Mucosa of stomach (tissue), 1 donor: ENCODE measurements around the gene NR2F6.

Experiments
- H3K27me3 ChIP-seq: one replicate; pipeline ENCODE4 v1.7.0; 2013; ENCODE audit warnings: mild to moderate bottlenecking, low read length; ENCODE audit not compliant: control insufficient read depth, insufficient read depth
- H3K36me3 ChIP-seq: one replicate; pipeline ENCODE4 v1.7.0; 2013; ENCODE audit warnings: low read length; ENCODE audit not compliant: control insufficient read depth, insufficient read depth
- H3K4me1 ChIP-seq: one replicate; pipeline ENCODE4 v1.7.0; 2013; ENCODE audit warnings: mild to moderate bottlenecking, low read length; ENCODE audit not compliant: control insufficient read depth, insufficient read depth
- H3K4me3 ChIP-seq: one replicate; pipeline ENCODE4 v1.7.0; 2013; ENCODE audit warnings: low read length
- H3K9ac ChIP-seq: one replicate; pipeline ENCODE4 v1.7.0; 2013; ENCODE audit warnings: mild to moderate bottlenecking, low read length, moderate library complexity
- H3K9me3 ChIP-seq: one replicate; pipeline ENCODE4 v1.7.0; 2013; ENCODE audit warnings: mild to moderate bottlenecking, low read length, moderate library complexity; ENCODE audit not compliant: control insufficient read depth
- donor health status: Pancreatic carcinoma.

Gene NR2F6

DNA sequence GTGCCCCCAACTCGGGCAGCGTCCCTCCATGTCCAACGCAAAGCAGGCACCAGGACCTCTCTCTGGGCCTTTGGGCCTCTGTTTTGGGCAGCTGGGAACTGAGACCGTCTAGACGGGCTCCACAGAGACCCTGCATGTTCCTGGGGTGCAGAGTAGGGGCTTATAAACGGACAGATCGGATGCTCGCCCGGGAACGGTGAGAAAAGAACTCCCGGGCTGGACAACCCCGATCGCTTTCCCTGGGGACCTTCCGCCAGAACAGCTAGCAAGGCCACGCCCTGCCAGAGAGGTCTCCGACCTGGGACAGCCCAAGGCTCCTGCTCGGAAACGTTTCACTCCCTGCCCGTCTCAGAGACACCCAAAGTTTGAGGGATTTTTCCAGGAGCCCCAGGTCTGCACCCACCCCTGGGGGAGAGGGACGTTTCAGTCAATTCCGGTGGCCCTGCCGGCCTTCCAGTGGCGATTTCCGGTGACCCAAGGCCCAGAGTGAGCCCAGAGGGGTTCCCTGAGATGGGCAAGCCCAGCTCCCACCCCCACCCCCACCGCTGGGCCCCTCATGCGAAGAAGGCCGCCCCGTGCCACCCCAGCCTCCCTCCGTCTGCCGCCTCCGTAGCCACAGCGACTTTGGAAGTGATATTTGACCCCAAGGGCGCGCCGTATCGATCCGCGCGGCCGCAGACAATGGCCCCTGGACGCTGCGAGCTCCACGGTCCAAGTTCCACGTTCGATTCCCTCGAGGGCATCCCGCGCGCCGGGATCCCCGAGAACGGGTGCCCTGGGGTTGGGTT lies 1.7 kb downstream of the NR2F6 start:
- peak overlapping the region; percentile 92 for H3K9ac ChIP-seq
- H3K4me3 ChIP-seq = peak overlapping the region; percentile 97
- no peaks in the 10 kb centered on the region for H3K9me3 ChIP-seq
- H3K36me3 ChIP-seq = peaks cover 7% of the 10 kb centered on the region
- H3K4me1 ChIP-seq = peaks cover 62% of the 10 kb centered on the region
- no peaks in the 10 kb centered on the region for H3K27me3 ChIP-seq

DNA sequence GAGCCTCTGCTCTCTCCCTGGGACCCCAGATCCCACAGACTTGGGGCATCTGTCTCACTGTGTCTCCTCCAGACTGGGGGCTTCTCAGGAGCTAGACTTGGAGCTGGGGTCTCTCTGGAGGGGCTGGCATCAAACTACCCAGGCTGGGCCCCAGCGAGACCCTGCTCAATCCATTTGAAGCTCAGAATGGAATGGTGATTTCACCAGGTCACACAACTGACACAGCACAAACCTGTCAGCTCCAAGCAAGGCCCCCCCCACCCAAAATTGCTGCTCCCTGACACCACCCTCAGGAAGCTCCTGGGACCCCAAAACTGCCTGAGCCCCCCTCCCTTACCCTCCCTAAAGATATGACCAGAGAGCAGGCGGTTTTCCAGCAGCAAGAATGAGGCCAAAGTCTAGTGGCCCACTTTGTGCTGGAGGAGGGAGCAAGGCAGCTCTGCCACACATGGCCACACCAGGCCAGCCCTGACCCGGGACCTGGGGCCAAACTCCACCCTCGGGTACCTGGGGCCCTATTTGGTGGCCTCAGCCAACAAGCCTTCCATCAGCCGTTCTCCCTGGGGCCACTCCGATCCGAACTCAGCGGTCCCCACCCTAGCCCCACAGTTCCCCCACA lies 2.4 kb downstream of the NR2F6 start:
- peaks cover 59% of the 10 kb centered on the region for H3K4me1 ChIP-seq
- H3K9me3 ChIP-seq = no peaks in the 10 kb centered on the region
- H3K4me3 ChIP-seq = peak overlapping the region; percentile 97
- peak overlapping the region; percentile 92 for H3K9ac ChIP-seq
- peaks cover 7% of the 10 kb centered on the region for H3K36me3 ChIP-seq
- H3K27me3 ChIP-seq = no peaks in the 10 kb centered on the region

DNA sequence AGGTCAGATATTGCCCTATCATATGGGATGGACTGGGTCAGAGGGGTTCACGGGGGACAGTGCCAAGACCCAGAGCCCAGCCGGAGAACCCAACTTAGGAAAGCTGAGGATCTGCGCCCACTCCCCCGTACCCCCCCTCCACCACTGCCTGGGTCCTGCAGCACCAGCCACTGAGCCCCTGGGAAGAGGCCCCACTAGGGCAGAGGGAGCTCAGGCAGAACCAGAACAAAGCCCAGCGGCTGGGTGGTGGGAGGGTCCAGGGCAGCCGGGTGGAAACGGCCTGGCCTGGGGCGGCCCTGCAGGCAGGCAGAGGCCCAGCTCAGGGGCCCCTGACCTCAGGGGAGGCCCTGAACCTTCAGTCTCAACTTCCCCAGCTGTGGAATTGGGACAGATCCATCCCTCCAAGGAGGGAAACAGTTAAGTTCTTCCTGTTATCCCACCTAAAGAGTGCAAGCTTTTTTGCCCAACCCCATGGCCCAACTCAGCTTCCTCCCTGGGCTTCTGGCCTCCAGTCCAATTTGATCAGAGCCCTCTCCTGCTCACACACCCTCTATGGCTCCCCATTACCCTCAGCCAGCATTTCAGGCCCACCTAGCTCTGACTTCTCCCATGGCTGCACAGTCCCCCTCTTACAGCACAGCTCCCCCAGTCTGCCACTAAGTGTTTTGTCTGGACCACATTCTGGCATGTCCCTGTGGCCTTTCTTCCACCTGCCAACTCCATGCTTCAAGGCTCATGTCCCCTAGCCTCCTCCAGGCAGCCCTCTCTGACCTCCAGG lies 3.1 kb downstream of the NR2F6 start:
- Histone ChIP-seq H3K4me3 (peak overlapping the region; percentile 97), H3K36me3 (peaks cover 13% of the 10 kb centered on the region), H3K4me1 (peaks cover 59% of the 10 kb centered on the region), H3K27me3 (no peaks in the 10 kb centered on the region), H3K9ac (peak overlapping the region; percentile 92), H3K9me3 (no peaks in the 10 kb centered on the region)

DNA sequence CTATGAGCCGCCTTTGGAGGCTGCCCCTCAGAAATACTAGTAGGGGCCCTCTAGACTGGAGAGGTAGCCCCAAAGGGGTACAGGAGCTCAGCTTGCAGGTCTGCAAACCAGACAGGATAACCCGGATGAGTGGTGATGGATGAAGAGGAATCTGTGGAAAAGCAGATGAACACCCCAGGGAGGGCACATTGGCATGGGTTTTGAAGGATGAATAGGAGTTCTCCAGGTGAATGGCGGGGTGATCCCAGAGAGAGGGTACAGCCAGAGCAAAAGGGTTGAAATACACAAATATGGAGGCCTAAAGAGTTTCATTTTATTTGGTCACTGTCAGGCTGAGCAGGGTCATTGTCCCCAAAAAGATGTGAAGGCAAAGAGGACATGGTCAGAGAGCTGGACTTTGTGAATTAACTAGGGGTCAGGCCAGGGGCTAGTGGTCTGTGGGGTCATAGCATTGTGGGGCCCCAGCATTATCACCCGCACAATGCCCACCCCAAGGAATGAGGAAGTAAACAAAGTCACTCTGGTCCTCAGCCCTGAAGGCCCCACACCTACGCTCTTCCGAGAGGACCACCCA lies 4.8 kb downstream of the NR2F6 start:
- H3K27me3 ChIP-seq = no peaks in the 10 kb centered on the region
- peaks cover 13% of the 10 kb centered on the region for H3K36me3 ChIP-seq
- peak overlapping the region; percentile 61 for H3K9ac ChIP-seq
- H3K4me1 ChIP-seq = peaks cover 59% of the 10 kb centered on the region
- no peak overlapping the region for H3K4me3 ChIP-seq
- no peaks in the 10 kb centered on the region for H3K9me3 ChIP-seq

DNA sequence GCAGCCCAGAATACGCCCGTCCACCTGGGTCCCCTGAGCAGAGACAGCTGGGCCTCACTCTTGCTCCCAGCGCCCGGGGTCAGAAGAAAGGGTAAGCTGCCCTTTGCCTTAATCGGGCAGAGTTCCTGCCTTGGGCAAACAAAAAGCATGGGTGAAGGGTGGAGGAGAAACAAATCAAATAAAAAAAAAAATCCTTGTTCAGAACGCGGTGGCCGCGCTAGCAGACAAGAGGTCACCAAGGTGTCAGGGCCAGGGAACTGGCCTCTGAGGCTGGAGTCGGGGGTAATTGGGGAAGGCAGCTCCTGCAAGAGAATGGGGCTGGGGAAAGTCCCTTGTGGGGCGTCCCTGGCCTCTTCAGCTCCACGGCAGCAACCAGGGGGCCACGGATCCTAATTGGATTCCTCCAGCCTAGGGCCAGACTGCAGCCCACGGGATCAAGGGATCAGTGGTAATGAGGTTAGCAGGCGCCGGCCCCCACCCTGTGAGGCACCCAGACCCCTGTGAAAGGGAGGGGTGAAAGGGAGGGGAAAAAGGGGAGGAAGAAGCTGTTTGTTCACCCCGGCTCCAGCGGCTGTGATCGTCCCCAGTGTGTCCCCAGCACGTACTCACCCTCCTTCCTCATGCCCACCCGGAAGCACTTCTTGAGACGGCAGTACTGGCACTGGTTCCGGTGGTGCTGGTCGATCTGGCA lies 5.5 kb downstream of the NR2F6 start:
- peak overlapping the region; percentile 61 for H3K9ac ChIP-seq
- H3K4me1 ChIP-seq = peaks cover 62% of the 10 kb centered on the region
- H3K27me3 ChIP-seq = no peaks in the 10 kb centered on the region
- no peak overlapping the region for H3K4me3 ChIP-seq
- no peaks in the 10 kb centered on the region for H3K9me3 ChIP-seq
- H3K36me3 ChIP-seq = peaks cover 13% of the 10 kb centered on the region

DNA sequence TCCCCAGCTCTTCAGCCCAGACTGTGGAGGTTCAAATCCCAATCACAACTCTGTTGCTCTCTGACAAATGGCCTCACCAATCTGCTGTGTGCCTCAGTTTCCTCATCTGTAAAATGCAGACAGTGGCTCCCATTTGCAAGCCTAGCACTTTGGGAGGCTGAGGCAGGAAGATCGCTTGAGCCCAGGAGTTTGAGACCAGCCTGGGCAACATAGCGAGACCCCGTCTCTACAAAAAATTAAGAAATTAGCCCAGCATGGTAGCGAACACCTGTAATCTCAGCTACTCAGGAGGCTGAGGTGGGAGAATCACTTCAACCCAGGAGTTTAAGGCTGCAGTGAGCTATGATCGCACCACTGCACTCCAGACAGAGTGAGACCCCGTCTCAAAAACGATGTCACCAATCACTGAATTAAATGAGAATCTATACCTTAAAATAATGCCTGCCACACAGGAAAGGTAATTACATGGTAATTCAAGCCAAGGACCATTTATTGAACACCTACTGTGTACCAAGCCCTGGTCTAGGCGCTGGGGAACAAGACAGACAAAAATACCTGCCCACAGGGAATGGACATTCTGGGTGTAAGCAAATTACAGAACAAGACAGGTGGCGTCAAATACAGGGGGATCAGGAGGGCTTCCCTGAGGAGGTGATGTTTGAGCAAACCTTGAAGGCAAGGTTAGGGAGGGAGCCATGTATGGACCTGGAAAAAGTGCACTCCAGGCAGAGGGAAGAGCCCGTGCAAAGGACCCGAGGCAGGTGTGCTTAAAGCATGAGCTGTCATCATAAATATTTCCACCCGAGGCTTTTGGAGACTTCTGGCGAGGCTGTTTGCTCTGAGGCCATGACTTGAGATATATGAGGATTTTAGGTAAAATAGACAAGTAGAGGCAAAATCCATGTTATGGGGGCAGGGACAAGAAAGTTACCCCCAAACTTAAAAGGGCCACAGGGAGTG lies 7.7 kb downstream of the NR2F6 start:
- H3K27me3 ChIP-seq = no peaks in the 10 kb centered on the region
- H3K4me1 ChIP-seq = peaks cover 63% of the 10 kb centered on the region
- H3K36me3 ChIP-seq = peaks cover 13% of the 10 kb centered on the region
- H3K9ac ChIP-seq = no peak overlapping the region
- H3K4me3 ChIP-seq = no peak overlapping the region
- H3K9me3 ChIP-seq = no peaks in the 10 kb centered on the region

DNA sequence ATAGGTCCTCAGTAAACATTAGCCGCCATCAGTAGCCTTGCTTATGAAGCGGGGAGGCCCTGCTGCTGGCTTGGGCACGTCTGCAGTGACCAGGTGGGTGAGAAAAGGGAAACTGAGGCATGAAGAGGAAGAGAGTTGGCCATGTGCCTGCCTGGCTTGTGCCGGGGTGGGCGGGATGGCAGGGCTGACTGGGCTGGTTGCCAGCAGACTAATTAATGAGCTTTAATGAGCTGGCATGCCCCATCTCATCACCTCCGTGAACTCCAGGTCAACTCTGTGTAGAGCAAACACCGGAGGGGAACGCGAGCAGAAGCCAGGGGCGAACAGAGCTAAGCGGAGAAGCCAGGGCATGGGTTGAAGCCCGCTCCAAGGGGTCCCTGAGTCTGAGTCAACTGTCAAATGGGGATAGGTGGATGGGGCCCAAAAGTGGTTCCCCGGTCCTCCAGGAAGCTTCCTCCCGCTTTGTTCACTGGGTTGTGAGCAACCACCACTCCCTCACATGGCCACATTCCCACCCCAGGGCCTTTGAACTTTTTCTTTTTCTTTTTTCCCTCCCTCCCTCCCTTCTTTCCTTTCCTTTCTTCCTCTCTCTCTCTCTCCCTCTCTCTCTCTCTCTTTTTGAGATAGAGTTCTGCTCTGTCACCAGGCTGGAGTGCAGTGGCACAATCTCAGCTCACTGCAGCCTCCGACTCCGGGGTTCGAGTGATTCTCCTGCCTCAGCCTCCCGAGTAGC lies 8.7 kb downstream of the NR2F6 start:
- no peaks in the 10 kb centered on the region for H3K9me3 ChIP-seq
- H3K27me3 ChIP-seq = no peaks in the 10 kb centered on the region
- no peak overlapping the region for H3K4me3 ChIP-seq
- H3K9ac ChIP-seq = peak overlapping the region; percentile 53
- peaks cover 54% of the 10 kb centered on the region for H3K4me1 ChIP-seq
- peaks cover 18% of the 10 kb centered on the region for H3K36me3 ChIP-seq

DNA sequence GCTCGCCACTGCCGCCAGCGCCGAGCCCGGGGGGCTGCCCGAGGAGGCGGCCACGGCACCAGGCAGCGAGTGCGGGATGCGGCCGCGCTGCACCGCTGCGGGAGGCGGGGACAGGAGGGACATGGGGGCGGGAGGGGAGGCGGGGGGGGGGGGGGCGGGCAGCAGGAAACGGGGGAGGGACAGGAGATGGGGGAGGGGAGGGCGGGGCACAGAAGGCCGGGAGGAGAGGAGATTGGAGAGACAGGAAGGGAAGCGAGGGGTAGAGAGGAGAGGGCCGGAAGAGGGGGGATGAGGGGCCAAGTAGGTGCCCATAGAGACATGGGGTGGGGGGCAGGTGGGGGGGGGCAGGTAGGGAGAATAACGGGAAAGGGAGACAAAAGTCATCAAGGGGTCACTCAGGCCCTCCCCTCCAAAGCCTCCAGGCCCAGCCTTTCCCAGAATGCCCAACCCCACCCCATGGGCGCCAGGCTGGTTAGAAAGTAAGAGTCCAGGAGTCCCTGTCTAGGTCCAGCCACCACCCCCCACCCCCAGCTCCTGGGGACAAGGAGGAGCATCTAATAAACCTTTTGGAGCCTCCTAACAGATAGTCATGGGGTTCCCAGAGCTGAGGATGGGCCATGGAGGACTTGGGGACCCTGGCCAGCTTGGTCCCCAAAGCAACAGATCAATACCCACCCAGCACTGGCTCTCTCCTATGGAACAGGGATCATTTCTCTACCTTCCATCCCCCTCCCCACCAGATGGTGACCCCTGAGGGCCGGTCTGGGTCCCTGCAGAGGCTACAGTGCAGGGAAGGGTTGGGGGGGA lies 9.5 kb downstream of the NR2F6 start:
- H3K4me1 ChIP-seq = peaks cover 47% of the 10 kb centered on the region
- H3K36me3 ChIP-seq = peaks cover 22% of the 10 kb centered on the region
- H3K9ac ChIP-seq = peak overlapping the region; percentile 53
- no peaks in the 10 kb centered on the region for H3K27me3 ChIP-seq
- H3K9me3 ChIP-seq = no peaks in the 10 kb centered on the region
- H3K4me3 ChIP-seq = no peak overlapping the region

DNA sequence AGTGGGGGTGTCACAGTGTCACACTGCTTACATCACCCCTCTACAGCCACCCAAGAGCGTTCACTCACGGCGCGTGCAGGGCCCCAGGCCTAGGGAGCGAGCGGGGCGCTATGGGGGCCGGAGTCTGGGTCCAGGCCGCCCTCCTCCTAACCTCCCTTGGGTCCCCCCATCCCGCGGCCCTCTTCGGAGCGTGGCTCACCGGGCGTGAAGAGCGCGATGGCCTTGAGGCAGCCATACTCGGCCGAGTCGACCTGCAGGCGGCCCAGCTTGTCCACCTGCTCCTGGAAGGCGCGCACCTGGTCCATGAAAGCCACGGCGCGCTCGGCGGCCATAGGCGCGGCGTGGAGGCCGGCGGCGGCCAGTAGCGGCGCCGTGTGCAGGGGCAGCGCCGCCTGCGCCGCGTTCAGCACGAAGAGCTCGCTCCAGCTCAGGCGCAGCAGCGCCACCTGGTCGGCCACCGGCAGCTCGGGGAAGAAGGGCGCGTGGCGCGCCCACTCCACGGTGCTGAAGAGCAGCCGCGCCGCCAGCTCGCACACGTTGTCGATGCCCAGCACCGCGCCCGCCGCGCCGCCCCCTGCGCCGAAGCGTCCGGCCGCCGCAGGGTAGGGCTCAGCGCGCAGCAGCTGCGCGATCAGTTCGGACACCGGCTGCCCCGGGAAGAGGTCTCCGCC lies 10.3 kb downstream of the NR2F6 start:
- peak overlapping the region; percentile 56 for H3K4me3 ChIP-seq
- H3K4me1 ChIP-seq = peaks cover 42% of the 10 kb centered on the region
- no peaks in the 10 kb centered on the region for H3K27me3 ChIP-seq
- peaks cover 22% of the 10 kb centered on the region for H3K36me3 ChIP-seq
- peak overlapping the region; percentile 43 for H3K9ac ChIP-seq
- H3K9me3 ChIP-seq = no peaks in the 10 kb centered on the region
